8988T (cell line): ENCODE data around the gene SH3TC1.

Experiments used
- DNase-seq: peaks from one replicate; pipeline ENCODE4 v3.0.0; 2011

The SH3TC1 gene

DNA sequence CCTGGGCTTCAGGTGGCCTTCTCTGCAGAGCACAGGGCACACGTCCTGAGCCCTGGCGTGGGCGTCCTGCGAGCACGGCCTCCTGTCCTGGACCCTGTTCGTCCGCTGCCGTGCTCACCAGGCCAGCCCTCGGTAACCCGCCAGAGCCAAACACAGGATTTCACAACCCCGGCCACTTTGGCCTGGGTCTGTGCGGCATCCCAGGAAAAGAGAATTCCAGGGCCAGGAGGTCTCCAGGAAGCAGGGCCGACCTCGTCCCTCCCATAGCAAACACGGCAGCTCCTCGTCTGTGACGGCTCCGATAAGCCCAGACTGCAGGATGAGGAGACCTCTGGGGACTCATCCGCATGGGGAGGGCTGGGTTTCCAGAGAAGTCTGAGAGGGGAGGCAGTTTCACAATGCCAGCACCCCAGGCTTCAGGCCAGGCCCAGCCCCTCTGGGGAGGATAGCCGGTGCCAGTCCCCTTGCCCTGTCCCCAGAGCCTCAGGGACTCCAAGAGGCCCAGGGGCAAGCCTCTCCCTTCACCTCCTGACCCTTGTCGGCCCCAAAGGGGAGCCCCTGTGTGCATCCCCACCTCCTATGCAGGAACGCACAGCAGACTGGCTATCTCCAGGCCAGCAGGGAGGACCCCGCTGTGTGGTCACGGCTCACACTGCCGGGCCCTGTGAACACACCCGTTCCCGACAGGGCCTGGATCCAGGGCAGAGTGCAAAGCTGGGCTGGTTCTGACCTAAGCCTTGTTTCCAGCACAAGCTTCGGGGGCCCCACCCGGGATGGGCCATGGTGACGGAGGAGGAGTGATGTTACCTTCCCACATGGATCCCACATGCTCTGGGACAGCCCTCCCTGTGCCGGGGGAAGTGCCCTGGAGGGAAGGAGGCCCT is 48.2 kb downstream of the SH3TC1 start:
- DNase-seq: no peak

DNA sequence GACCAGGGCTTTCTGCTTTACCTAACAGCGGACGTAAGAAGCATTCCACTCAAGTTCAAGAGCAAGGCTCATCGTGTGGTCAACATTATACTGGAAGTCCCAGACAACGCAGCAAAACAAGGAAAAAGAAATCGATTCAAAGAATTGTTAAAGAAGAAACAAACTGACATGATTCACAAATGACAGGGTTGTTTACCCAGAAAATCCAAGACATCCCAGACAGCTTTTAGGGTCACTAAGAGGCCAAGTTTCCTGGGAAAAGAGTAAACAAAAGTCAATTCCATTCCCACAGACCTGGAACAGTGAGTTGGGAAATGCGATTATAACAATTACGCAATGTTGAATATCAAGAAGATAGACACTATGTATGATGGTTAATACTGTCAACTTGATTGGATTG is 49.0 kb downstream of the SH3TC1 start:
- DNase-seq: no peak

DNA sequence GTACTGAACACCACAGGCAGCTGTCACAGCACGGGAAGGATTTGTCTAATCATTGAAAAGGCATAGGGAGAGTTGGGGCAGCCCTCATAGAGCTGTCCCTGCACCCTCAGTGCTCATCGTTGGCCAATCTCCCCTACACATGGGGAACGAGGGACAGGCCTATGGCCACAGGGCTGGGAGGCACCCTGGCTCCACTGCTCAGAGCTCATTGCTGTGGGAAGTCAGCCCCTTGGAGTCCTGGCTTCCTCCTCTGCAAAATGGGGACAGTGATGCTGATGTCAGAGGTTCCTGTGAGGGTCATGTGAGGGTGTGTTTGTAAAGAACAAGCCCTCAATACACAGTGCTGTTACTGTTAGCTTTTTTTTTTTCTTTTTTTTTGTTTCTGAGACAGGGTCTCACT is 51.1 kb downstream of the SH3TC1 start:
- DNase-seq: no peak

DNA sequence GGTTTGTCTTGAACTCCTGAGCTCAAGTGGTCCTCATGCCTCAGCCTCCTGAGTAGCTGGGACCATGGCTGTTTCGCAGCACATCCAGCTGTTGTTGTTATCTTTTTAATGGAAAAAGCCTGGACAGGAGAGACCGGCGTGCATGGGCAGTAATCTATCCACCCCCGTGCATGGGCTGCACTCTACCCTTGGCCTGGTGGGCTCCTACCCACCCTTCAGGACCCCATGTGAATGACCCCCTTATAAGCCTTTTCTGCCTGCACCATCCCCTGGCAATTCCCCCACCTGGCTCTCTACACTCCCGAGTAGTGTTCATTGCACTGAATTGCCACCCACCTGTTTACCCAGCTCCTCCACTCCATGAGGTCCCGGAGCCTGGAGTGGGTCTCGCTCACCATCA is 51.5 kb downstream of the SH3TC1 start:
- DNase-seq: no peak

GRCh38 chr4:8251110-8251883 is 52.2 kb downstream of the SH3TC1 start:
- DNase-seq: no peak

DNA sequence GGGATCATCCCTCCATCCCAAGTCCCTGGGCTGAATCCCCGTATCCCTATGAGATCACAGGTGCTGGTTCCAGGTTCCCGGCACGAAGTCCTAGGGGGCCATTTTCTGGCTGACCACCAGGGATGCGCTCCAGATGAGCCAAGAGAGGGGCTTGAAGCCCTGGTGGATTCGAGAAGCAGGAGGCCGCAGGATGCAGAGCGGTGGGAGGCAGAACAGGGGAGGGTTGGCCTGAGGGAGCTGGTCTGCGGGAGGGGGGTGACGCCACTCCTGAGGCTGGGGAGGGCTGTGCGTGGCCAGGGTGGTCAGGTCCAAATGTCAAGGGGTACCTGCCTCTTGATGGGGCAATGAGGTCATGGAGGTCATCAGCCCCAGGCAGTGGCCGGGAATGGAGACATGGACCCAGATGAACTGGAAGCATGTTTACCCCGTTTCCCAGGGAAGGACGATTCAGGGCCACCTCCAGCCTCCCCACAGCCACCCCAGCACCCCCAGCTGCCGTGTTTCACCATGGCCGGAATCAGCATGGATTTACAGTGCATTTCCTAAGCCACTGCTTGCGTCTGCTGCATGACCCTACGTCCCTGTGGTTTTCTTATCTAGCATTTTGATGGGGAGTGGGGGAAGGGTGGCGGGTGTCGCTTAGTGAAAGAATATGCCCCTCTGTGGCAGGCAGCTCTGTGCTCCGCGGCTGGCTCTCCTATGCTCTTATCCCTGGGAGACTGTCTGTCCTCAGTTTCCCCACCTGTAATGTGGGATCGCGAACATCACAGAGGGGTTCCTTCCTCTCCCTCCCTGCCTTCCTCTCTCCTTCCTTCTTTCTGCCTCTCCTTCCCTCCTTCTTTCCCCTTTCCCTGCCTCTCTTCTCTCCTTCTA is 53.4 kb downstream of the SH3TC1 start:
- no peak for DNase-seq

DNA sequence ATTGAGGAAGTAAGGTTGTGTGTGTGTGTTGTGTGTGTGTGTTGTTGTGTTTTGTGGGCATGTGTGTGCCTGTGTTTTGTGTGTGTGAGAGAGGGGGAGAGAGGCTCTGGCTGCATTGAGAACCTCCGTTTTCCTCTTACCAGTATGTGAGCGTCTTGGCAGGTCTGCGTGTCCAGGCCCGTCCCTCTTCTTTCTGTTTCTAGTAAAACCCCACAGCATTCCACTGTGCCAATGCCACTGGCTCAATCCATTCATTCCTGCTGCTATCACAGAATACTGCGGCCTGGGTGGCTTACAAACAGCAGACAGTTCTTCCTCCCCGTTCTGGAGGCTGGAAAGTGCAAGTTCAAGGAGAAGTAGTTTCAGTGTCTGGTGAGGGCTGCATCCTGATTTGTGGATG is 55.0 kb downstream of the SH3TC1 start:
- no peak for DNase-seq

- DNase-seq: no peak
Observed at GRCh38 chr4:8255698-8256441, 56.8 kb downstream of the SH3TC1 start.

GRCh38 chr4:8257854-8258253 is 58.8 kb downstream of the SH3TC1 start:
- DNase-seq: no peak

DNA sequence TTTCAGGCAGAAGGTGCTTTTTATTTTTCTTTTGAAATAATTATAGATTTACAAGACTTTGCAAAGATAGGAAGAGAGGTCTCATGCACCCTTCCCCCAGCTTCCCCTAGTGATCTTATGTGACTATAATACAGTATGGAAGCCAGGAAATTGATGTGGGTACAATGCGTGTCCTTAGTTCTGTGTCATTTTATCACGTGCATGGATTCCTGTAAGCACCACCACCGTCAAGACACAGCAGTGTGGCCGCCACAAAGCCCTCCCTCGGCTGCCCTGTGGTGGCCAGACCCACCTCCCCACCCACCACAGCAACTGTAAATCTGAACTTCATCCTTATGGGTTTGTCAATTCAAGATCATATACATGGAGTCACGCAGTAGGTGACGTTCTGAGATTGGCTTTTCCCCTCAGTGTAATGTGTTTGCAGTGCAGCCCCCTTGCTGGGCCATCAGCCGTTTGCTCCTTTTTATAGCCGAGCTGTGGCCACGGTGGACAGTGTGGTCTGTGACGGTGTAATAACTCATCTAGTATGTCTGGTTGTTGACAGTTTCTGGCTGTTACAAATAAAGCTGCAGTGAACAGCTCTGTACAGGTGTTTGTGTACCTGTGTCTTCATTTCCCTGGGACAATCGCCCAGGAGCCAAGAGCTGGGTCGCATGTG is 59.6 kb downstream of the SH3TC1 start:
- no peak for DNase-seq

GRCh38 chr4:8259743-8260430 is 60.8 kb downstream of the SH3TC1 start:
- no peak for DNase-seq

- DNase-seq: no peak
Observed at GRCh38 chr4:8260656-8261111, 61.6 kb downstream of the SH3TC1 start.

DNA sequence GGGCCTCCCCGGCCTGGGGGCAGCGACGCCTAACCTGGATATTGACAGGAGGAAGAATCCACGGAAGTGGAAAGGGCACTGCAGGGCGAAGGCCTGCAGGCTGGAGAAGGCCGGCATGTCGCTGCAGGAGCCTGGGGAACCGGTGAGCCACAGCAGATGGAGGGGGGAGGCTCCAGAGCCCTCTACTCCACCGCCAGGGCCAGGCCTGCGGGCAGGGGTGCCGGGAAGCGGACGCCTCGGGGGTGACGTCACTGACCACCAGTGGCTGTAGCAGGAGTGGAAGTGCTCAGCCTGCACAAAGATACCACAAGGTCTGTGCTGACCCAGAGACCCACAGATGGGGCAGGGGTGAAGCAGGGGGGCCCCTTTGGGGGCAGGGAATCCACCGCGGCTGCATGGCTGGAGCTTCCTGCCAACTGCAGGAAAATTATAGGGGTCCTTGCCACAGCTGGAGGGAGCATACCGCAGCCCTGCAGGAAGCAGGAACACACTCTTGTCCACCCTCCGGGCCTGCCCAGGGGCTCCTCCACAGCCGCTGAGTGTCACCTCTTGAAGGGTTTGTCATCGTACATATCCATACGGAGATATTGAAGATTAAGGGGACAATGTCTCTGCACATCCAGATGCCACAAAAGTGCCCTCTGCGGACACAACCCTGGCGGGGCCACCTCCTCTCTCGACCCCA is 62.9 kb downstream of the SH3TC1 start:
- DNase-seq: no peak

GRCh38 chr4:8262637-8263322 is 63.7 kb downstream of the SH3TC1 start:
- no peak for DNase-seq

GRCh38 chr4:8263397-8263796 is 64.3 kb downstream of the SH3TC1 start:
- no peak for DNase-seq

- no peak for DNase-seq
Observed at GRCh38 chr4:8264106-8264505, 65.0 kb downstream of the SH3TC1 start.

DNA sequence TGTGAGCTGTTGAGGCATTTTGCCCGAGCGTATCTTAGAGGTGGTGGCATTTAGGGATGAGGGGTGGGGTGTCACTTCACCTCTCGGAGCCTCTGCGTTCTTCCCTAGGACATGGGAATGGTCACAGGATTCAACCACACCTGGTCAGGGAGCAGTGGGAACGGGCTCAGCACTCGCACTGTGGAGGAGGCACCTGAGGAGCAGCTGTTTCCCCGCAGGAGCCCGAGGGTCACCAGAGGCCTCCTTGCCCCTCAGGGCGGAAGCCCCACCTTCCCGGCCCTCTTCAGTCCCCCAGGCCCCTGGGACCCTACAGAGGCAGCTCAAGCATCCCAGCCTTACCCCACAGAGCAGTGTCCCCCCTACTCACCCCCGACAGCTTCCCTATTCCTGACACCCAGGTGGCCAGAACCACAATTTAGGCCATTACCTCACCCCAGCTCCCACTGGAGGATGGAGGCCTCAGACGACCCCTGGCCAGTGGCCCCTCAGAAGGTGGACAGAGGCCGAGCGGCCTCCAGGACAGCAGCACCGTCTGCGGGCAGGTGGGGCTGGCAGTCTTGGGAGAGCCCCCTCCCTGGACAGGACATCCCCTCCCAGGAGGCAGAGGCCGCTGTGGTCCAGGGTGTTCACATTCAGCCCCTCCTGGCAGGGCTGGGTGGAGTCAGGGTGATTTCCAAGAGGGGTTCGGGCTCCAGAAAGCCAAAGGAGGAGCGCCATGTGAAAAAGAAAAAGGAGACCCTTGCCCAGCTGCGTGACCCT is 66.3 kb downstream of the SH3TC1 start:
- DNase-seq: no peak

GRCh38 chr4:8266088-8266487 is 67.0 kb downstream of the SH3TC1 start:
- no peak for DNase-seq

- DNase-seq: no peak
Observed at GRCh38 chr4:8266508-8266907, 67.4 kb downstream of the SH3TC1 start.
